ENCODE data around the gene F11R. TPM values are rescaled to one million over a fixed set of nuclear protein-coding genes. Genes with fewer than 3 reads are reported as not detected.
"Not testable (repeated sequence)": the region's sequence is repeated elsewhere in the genome, so short reads cannot be mapped to it uniquely, and the experiment has no call there.

The F11R gene
- total RNA-seq, 2 experiments from 2014 or later: 13.5 to 25.0 TPM

DNA sequence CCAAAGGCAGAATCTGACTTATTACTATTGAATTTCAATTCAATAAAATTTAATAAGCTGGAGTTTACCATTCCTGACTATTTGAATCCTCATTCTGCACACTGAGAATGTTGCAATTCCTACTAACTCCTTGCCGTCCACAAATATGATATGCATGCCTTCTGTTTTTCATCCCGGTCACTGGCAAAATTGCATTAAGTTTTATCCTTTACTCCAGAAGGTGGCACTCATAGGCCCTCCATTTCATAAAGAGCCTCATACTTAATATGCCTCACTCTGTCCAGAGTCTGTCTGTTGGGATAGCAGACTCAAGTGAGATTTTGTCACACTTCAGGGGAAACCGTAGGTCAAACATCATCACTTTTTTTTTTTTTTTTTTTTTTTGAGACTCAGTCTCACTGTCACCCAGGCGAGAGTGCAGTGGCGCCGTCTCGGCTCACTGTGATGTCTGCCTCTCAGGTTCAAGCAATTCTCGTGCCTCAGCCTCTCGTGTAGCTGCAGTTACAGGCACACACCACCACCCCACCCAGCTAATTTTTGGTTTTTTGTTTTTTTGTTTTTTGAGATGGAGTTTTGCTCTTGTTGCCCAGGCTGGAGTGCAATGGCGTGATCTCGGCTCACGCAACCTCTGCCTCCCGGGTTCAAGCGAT lies 27.3 kb downstream of the F11R start:
- peak; percentile 50 for DNase-seq (ENCODE audit: low spot score)
- H3K9me3 ChIP-seq (ENCODE audit: low read length): no peaks in the 10 kb centered on the region
- no peak overlapping the region for H2AFZ ChIP-seq (ENCODE audit: low read length)
- H3K27ac ChIP-seq (ENCODE audit: low read depth, low read length, poor library complexity, severe bottlenecking): no peak overlapping the region
- no peak overlapping the region for H3K4me3 ChIP-seq (ENCODE audit: low read depth, low read length, poor library complexity, severe bottlenecking)
- intact Hi-C loops (cut with micrococcal nuclease; ENCODE audit: unreplicated experiment): loop anchor here (1.0 kb wide), 1 partner anchor 104 kb away; no protein-coding TSS in a partner anchor
- H4K20me1 ChIP-seq (ENCODE audit: insufficient read depth, low read length): no peaks in the 10 kb centered on the region
- no peak overlapping the region for H3K4me2 ChIP-seq (ENCODE audit: low read length)
- POLR2A ChIA-PET: interaction anchor here (0.8 kb wide), 1 partner anchor 75 kb away, joined by 9 read pairs; no protein-coding TSS in a partner anchor
- no peaks in the 10 kb centered on the region for H3K9me2 ChIP-seq (ENCODE audit: insufficient read depth, low read length)
- H3K36me3 ChIP-seq (ENCODE audit: insufficient read depth, low read length): peaks cover 3% of the 10 kb centered on the region; the same call in 1 of the 2 replicates
- BruUV-seq (replicated peaks): no TSS peak
- TF ChIP-seq CTCF (conservative IDR thresholded peaks at IDR 0.05; ENCODE audit: low read length) (peak; percentile 75), EZH2phosphoT487 (IDR thresholded peaks at IDR 0.05; ENCODE audit: borderline replicate concordance, low read depth, low read length) (no peak)
- CTCF ChIA-PET (ENCODE audit: unreplicated experiment): interaction anchor here (0.6 kb wide), 1 partner anchor 881 kb away, joined by 14 read pairs; no protein-coding TSS in a partner anchor
- no peaks in the 10 kb centered on the region for H3K79me2 ChIP-seq (ENCODE audit: insufficient read depth, low read depth, low read length)
- peaks cover 5% of the 10 kb centered on the region for H3K4me1 ChIP-seq (ENCODE audit: insufficient read depth, low read length, poor library complexity, severe bottlenecking)

DNA sequence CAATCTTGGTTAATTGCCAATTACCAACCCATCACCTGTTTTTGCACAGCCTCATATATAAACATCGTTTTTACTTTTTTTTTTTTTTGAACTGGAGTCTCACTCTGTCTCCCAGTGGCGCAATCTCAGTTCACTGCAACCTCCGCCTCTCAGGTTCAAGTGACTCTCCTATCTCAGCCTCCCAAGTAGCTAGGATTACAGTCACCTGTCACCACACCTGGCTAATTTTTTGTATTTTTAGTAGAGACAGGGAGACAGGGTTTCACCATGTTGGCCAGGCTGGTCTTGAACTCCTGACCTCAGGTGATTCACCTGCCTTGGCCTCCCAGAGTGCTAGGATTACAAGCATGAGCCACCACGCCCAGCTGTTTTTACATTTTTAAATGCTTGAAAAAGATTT lies 28.9 kb downstream of the F11R start:
- BruUV-seq (replicated peaks): not testable (repeated sequence)

DNA sequence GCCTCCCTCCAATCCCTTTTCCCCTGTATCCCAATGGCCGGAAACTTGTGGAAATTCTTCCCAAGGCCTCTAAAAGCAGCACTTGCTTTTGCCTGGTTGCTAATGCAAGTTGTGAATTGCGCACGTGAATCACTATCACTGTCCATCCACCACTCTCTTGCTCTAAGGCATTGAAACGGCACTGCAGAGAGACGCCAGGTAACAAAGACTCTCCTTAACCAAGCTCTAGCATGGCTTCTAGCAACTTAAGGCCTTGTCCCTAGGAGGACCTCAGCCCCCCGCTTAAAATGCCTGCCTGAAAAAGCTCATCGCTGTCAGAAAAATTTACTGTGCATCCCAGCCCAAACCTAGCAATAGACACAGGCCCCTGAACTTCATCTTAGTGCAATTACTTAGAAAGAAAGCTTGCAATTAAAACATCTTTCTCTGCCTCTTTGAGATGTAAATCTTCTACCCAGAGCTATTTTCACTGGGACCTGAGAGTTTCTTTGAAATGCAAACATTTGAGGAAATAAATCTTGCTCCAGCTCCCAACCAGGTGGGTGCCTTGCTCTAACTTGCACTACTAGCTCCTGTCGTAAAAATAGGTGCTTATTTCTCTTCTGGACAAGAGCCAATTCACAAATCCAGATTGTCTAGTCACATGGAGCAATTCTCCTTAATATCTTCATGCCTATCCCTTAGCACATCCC lies 33.4 kb downstream of the F11R start:
- POLR2A ChIA-PET: interaction anchor here (0.7 to 1.3 kb wide), 4 partner anchors 8 to 141 kb away, joined by 3 to 4 read pairs (median 3); no protein-coding TSS in a partner anchor
- no peaks in the 10 kb centered on the region for H3K9me3 ChIP-seq (ENCODE audit: low read length)
- TF ChIP-seq EZH2phosphoT487 (IDR thresholded peaks at IDR 0.05; ENCODE audit: borderline replicate concordance, low read depth, low read length) (no peak), CTCF (conservative IDR thresholded peaks at IDR 0.05; ENCODE audit: low read length) (no peak)
- H4K20me1 ChIP-seq (ENCODE audit: insufficient read depth, low read length): no peaks in the 10 kb centered on the region
- intact Hi-C loops (cut with micrococcal nuclease; ENCODE audit: unreplicated experiment): no loop called here
- no peak for DNase-seq (ENCODE audit: low spot score)
- H3K4me1 ChIP-seq (ENCODE audit: insufficient read depth, low read length, poor library complexity, severe bottlenecking): peaks cover 2% of the 10 kb centered on the region
- H3K36me3 ChIP-seq (ENCODE audit: insufficient read depth, low read length): no peaks in the 10 kb centered on the region
- no peak overlapping the region for H3K27ac ChIP-seq (ENCODE audit: low read depth, low read length, poor library complexity, severe bottlenecking)
- H3K79me2 ChIP-seq (ENCODE audit: insufficient read depth, low read depth, low read length): no peaks in the 10 kb centered on the region
- CTCF ChIA-PET (ENCODE audit: unreplicated experiment): interaction anchor here (1.1 to 1.7 kb wide), 2 partner anchors 33 to 207 kb away, joined by 3 to 4 read pairs; partner anchors contain the start of gene ITLN2
- H2AFZ ChIP-seq (ENCODE audit: low read length): no peak overlapping the region
- no peak overlapping the region for H3K4me3 ChIP-seq (ENCODE audit: low read depth, low read length, poor library complexity, severe bottlenecking)
- no peak overlapping the region for H3K4me2 ChIP-seq (ENCODE audit: low read length)
- H3K9me2 ChIP-seq (ENCODE audit: insufficient read depth, low read length): no peaks in the 10 kb centered on the region
- no TSS peak for BruUV-seq (replicated peaks)

More for the DNA sequence above, 28.9 kb downstream of the F11R start:
- CTCF ChIA-PET (ENCODE audit: unreplicated experiment); H3K9me3 ChIP-seq (ENCODE audit: low read length); H3K27ac ChIP-seq (ENCODE audit: low read depth, low read length, poor library complexity, severe bottlenecking); intact Hi-C loops (cut with micrococcal nuclease; ENCODE audit: unreplicated experiment); H4K20me1 ChIP-seq (ENCODE audit: insufficient read depth, low read length); H2AFZ ChIP-seq (ENCODE audit: low read length); H3K4me2 ChIP-seq (ENCODE audit: low read length); H3K9me2 ChIP-seq (ENCODE audit: insufficient read depth, low read length); H3K36me3 ChIP-seq (ENCODE audit: insufficient read depth, low read length); DNase-seq (ENCODE audit: low spot score); H3K4me3 ChIP-seq (ENCODE audit: low read depth, low read length, poor library complexity, severe bottlenecking); H3K79me2 ChIP-seq (ENCODE audit: insufficient read depth, low read depth, low read length); H3K4me1 ChIP-seq (ENCODE audit: insufficient read depth, low read length, poor library complexity, severe bottlenecking): not testable (repeated sequence)
- POLR2A ChIA-PET: interaction anchor here (0.7 kb wide), 1 partner anchor 13 kb away, joined by 4 read pairs; no protein-coding TSS in a partner anchor

Measured in OCI-LY7 (cell line).